ENCODE data around the gene STIM2.

GRCh38 chr4:26889356-26889755, 28.7 kb downstream of the STIM2 start:
- no peak for TF ChIP-seq CTCF (conservative IDR thresholded peaks at IDR 0.05)
- no peak for TF ChIP-seq ZFX (IDR thresholded peaks at IDR 0.05)

Measured in C4-2B (cell line).